Pulmonary artery endothelial cell (primary cell): ENCODE data around the gene ACADM. TPM values are rescaled to one million over a fixed set of nuclear protein-coding genes. Genes with fewer than 3 reads are reported as not detected.
"Not testable (repeated sequence)": the region's sequence is repeated elsewhere in the genome, so short reads cannot be mapped to it uniquely, and the experiment has no call there.

Experiments used
- DNase-seq: peaks from one replicate; pipeline ENCODE4 v3.0.0-alpha.2; 2011; ENCODE audit warnings: low read depth, low spot score
- total RNA-seq: library from RNA; depleted of rRNA; stranded (reverse); fragments of >200 nt; gene quantifications from 2 replicates; pipeline ENCODE4 v1.2.3, GENCODE V29; 2014

Gene ACADM
- total RNA-seq, 1 donor from 2014 or later = 31.8 TPM

- no peak for DNase-seq
Measured at GRCh38 chr1:75794382-75794781, 69.9 kb downstream of the ACADM start.

- DNase-seq = no peak
Measured at GRCh38 chr1:75795703-75796193, 71.2 kb downstream of the ACADM start.

- DNase-seq = no peak
Measured at GRCh38 chr1:75796376-75797272, 72.1 kb downstream of the ACADM start, which contains the start of gene MSH4. MSH4 (plus strand) TSS chr1:75796882; CDS start chr1:75796986, 104 bp downstream.

GRCh38 chr1:75797273-75797588 is 72.7 kb downstream of the ACADM start:
- no peak for DNase-seq

- no peak for DNase-seq
Measured at GRCh38 chr1:75797606-75798216, 73.2 kb downstream of the ACADM start.

- DNase-seq = not testable (repeated sequence)
Measured at GRCh38 chr1:75801480-75801879, 77.0 kb downstream of the ACADM start.

- DNase-seq = no peak
Measured at GRCh38 chr1:75808921-75809320, 84.4 kb downstream of the ACADM start.

GRCh38 chr1:75810113-75810512 is 85.6 kb downstream of the ACADM start:
- DNase-seq = not testable (repeated sequence)

- DNase-seq = no peak
Measured at GRCh38 chr1:75811211-75811981, 86.9 kb downstream of the ACADM start.

- no peak for DNase-seq
Measured at GRCh38 chr1:75812065-75812464, 87.6 kb downstream of the ACADM start.

Other genes with a start within 250 kb of the ACADM start
- gene SLC44A5, start 113.6 kb upstream of the ACADM start, total RNA-seq = 3.0 and 13.3 TPM in 2 replicates
- 90.7 and 107 TPM in 2 replicates for gene RABGGTB, start 61.5 kb downstream of the ACADM start, total RNA-seq
- gene MSH4, start 72.2 kb downstream of the ACADM start, total RNA-seq = 0.13 and 0.35 TPM in 2 replicates
- not detected in 2 replicates for gene ASB17, start 207.7 kb downstream of the ACADM start, total RNA-seq